HG03175 (cell line): ENCODE data around the gene PPDPF.
"Not testable (repeated sequence)": the region's sequence is repeated elsewhere in the genome, so short reads cannot be mapped to it uniquely, and the experiment has no call there.

ENCODE experiments used
- ATAC-seq: cut with Tn5 transposase; IDR thresholded peaks from one replicate; pipeline ENCODE4 v1.9.1; 2021; ENCODE audit warnings: mild to moderate bottlenecking, moderate library complexity; ENCODE audit not compliant: unreplicated experiment

PPDPF gene

GRCh38 chr20:63520504-63520933, at the start of gene PPDPF:
PPDPF (plus strand) TSS chr20:63520765; CDS start chr20:63521309, 544 bp downstream.
- peak; percentile 78 for ATAC-seq

GRCh38 chr20:63471002-63471716, 49.4 kb upstream of the PPDPF start:
- no peak for ATAC-seq

GRCh38 chr20:63471717-63471980, 48.9 kb upstream of the PPDPF start:
- no peak for ATAC-seq

GRCh38 chr20:63471981-63472831, 48.4 kb upstream of the PPDPF start, which contains the start of gene KCNQ2:
KCNQ2 (minus strand) TSS chr20:63472655; CDS start chr20:63472463, 192 bp downstream.
- no peak for ATAC-seq

- no peak for ATAC-seq
These were observed 47.6 kb upstream of the PPDPF start for GRCh38 chr20:63472862-63473390.

- no peak for ATAC-seq
These were observed 46.8 kb upstream of the PPDPF start for GRCh38 chr20:63473555-63474449.

GRCh38 chr20:63475209-63475608, 45.4 kb upstream of the PPDPF start:
- no peak for ATAC-seq

GRCh38 chr20:63477061-63477616, 43.4 kb upstream of the PPDPF start:
- ATAC-seq = no peak

- no peak for ATAC-seq
These were observed 42.6 kb upstream of the PPDPF start for GRCh38 chr20:63477944-63478343.

- ATAC-seq = no peak
These were observed 41.9 kb upstream of the PPDPF start for GRCh38 chr20:63478346-63479302.

GRCh38 chr20:63479695-63480419, 40.7 kb upstream of the PPDPF start:
- ATAC-seq = not testable (repeated sequence)

GRCh38 chr20:63481503-63481902, 39.1 kb upstream of the PPDPF start:
- ATAC-seq = no peak

GRCh38 chr20:63482021-63482587, 38.5 kb upstream of the PPDPF start:
- ATAC-seq = no peak

GRCh38 chr20:63483834-63484233, 36.7 kb upstream of the PPDPF start:
- ATAC-seq = no peak

- no peak for ATAC-seq
These were observed 36.3 kb upstream of the PPDPF start for GRCh38 chr20:63484236-63484635.

GRCh38 chr20:63484651-63485403, 35.7 kb upstream of the PPDPF start:
- no peak for ATAC-seq

- ATAC-seq = no peak
These were observed 34.2 kb upstream of the PPDPF start for GRCh38 chr20:63486300-63486855.
